Neural cell (in vitro differentiated cells): ENCODE measurements around the gene CES5A. TPM values are rescaled to one million over a fixed set of nuclear protein-coding genes. Genes with fewer than 3 reads are reported as not detected.

Experiments
- H2AFZ ChIP-seq: fragments of 200-600, 300-800 bp; sonication (generic), shearing (Covaris generic); 2 replicates; pipeline ENCODE4 v1.6.0; 2014; ENCODE audit warnings: low read depth, mild to moderate bottlenecking, antibody characterized with exemption, low read length, moderate library complexity
- H3F3A ChIP-seq: fragments of 200-600 bp; shearing (Covaris generic); 2 replicates; pipeline ENCODE4 v1.6.1; 2016; ENCODE audit warnings: mild to moderate bottlenecking, moderate library complexity, mixed read lengths, antibody characterized with exemption, low read length; ENCODE audit not compliant: insufficient read depth, poor library complexity, severe bottlenecking
- H3K27ac ChIP-seq: fragments of 200-600, 300-800 bp; sonication (generic), shearing (Covaris generic); 2 replicates; pipeline ENCODE4 v1.5.1; 2014; ENCODE audit warnings: mild to moderate bottlenecking, low read length, moderate library complexity
- H3K27me3 ChIP-seq: fragments of 300-800, 200-600 bp; sonication (generic), shearing (Covaris generic); 2 replicates; pipeline ENCODE4 v1.6.0; 2014; ENCODE audit warnings: mild to moderate bottlenecking, low read depth, low read length, moderate library complexity; ENCODE audit not compliant: insufficient read depth
- H3K36me3 ChIP-seq: fragments of 300-800, 200-600 bp; sonication (generic), shearing (Covaris generic); 2 replicates; pipeline ENCODE4 v1.5.1; 2014; ENCODE audit warnings: mild to moderate bottlenecking, antibody characterized with exemption, low read length, moderate library complexity; ENCODE audit not compliant: insufficient read depth
- H3K4me2 ChIP-seq: fragments of 300-800, 200-600 bp; sonication (generic), shearing (Covaris generic); 2 replicates; pipeline ENCODE4 v1.6.0; 2014; ENCODE audit warnings: mild to moderate bottlenecking, low read length
- H3K4me3 ChIP-seq: fragments of 300-800, 200-600 bp; sonication (generic), shearing (Covaris generic); 2 replicates; pipeline ENCODE4 v1.5.1; 2014; ENCODE audit warnings: mild to moderate bottlenecking, low read length, moderate library complexity
- H3K79me2 ChIP-seq: fragments of 200-600 bp; shearing (Covaris generic); replicated peaks from 2 replicates; pipeline ENCODE4 v1.6.0; 2014; ENCODE audit warnings: mild to moderate bottlenecking, low read length, moderate library complexity; ENCODE audit not compliant: insufficient read depth
- H3K9ac ChIP-seq: fragments of 300-800, 200-600 bp; sonication (generic), shearing (Covaris generic); 2 replicates; pipeline ENCODE4 v1.6.1; 2016; ENCODE audit warnings: mild to moderate bottlenecking, low read length, mixed read lengths
- H3K9me2 ChIP-seq: fragments of 200-600 bp; shearing (Covaris generic); 2 replicates; pipeline ENCODE4 v1.6.1; 2016; ENCODE audit warnings: mild to moderate bottlenecking, low read length, mixed read lengths; ENCODE audit not compliant: insufficient read depth
- H3K9me3 ChIP-seq: fragments of 200-600, 300-800 bp; sonication (generic), shearing (Covaris generic); 2 replicates; pipeline ENCODE4 v1.6.1; 2016; ENCODE audit warnings: mild to moderate bottlenecking, mixed run types, low read length, moderate library complexity, mixed read lengths
- H4K20me1 ChIP-seq: fragments of 200-600 bp; shearing (Covaris generic); 2 replicates; pipeline ENCODE4 v1.6.1; 2016; ENCODE audit warnings: mild to moderate bottlenecking, mixed run types; ENCODE audit not compliant: insufficient read depth
- CTCF ChIP-seq: fragments of 450-650 bp; IDR thresholded peaks from 2 replicates; pipeline ENCODE4 v1.5.1; 2014; ENCODE audit warnings: antibody characterized with exemption, mild to moderate bottlenecking, moderate library complexity; ENCODE audit not compliant: poor library complexity, severe bottlenecking
- EP300 ChIP-seq: fragments of 450-650 bp; conservative IDR thresholded peaks from 2 replicates; pipeline ENCODE4 v1.6.1; 2014; ENCODE audit warnings: antibody characterized with exemption, mild to moderate bottlenecking, moderate library complexity; ENCODE audit not compliant: poor library complexity, severe bottlenecking
- EZH2 ChIP-seq: fragments of 200-600, 300-800 bp; shearing (Covaris generic), sonication (generic); IDR thresholded peaks from 2 replicates; pipeline ENCODE4 v1.6.1; 2014; ENCODE audit warnings: antibody characterized with exemption, low read length, borderline replicate concordance, mild to moderate bottlenecking; ENCODE audit not compliant: insufficient read depth, poor library complexity, severe bottlenecking
- MXI1 ChIP-seq: fragments of 450-650 bp; conservative IDR thresholded peaks from 2 replicates; pipeline ENCODE4 v1.6.1; 2014; ENCODE audit warnings: antibody characterized with exemption, mild to moderate bottlenecking; ENCODE audit not compliant: poor library complexity, severe bottlenecking
- POLR2AphosphoS5 ChIP-seq: IDR thresholded peaks from 2 replicates; pipeline ENCODE4 v1.6.1; 2012
- RAD21 ChIP-seq: fragments of 450-650 bp; conservative IDR thresholded peaks from 2 replicates; pipeline ENCODE4 v1.6.1; 2014; ENCODE audit warnings: antibody characterized with exemption, mild to moderate bottlenecking, moderate library complexity
- REST ChIP-seq: IDR thresholded peaks from 2 replicates; pipeline ENCODE4 v1.6.1; 2012; ENCODE audit warnings: borderline replicate concordance
- SMC3 ChIP-seq: fragments of 450-650 bp; conservative IDR thresholded peaks from 2 replicates; pipeline ENCODE4 v1.6.1; 2014; ENCODE audit warnings: antibody characterized with exemption, mild to moderate bottlenecking, moderate library complexity; ENCODE audit not compliant: poor library complexity
- TAF1 ChIP-seq: IDR thresholded peaks from 2 replicates; pipeline ENCODE4 v1.6.1; 2012; ENCODE audit warnings: low read depth
- polyA plus RNA-seq: library from polyadenylated mRNA; depleted of rRNA; stranded (reverse); fragments of >200 nt; gene quantifications from 2 replicates; pipeline ENCODE4 v1.2.3, GENCODE V29; 2014

The CES5A gene
- polyA plus RNA-seq, 1 donor from 2014 or later: 0.27 TPM

DNA sequence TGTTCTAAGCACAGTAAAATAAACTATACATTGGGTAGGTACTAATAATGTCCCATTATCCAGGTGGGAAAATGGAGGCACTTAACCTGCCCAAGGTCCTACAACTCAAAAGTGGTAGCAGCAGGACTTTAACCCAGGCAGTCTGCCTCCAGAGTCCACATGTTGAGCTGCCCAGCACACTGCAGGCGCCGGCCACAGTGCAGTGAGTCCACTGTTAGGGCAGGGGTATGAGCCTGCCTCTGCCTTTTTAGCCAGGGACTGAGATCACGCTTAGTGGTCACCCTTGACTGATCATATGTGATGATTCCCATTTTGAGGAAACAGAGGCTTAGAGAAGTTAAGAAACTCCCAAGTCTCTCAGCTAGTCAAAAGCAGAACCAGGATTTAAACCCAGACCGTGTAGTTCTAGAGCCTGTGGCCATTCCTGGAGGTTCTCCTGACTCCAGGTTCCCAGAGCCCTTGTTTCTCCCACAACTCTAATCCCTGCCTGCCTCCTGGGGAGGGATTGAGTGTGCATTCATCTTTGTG lies 50.6 kb downstream of the CES5A start:
- H3F3A ChIP-seq: no peaks in the 10 kb centered on the region
- H2AFZ ChIP-seq: no peak overlapping the region
- H3K79me2 ChIP-seq: no peaks in the 10 kb centered on the region
- no peaks in the 10 kb centered on the region for H3K9me2 ChIP-seq
- TF ChIP-seq CTCF: no peak
- TF ChIP-seq REST: no peak
- no peak for TF ChIP-seq EZH2
- H3K9me3 ChIP-seq: no peaks in the 10 kb centered on the region
- no peaks in the 10 kb centered on the region for H3K36me3 ChIP-seq
- H3K27ac ChIP-seq: no peak overlapping the region
- no peak overlapping the region for H3K4me2 ChIP-seq
- H4K20me1 ChIP-seq: no peaks in the 10 kb centered on the region
- H3K27me3 ChIP-seq: no peaks in the 10 kb centered on the region
- H3K9ac ChIP-seq: no peak overlapping the region
- H3K4me3 ChIP-seq: no peak overlapping the region

DNA sequence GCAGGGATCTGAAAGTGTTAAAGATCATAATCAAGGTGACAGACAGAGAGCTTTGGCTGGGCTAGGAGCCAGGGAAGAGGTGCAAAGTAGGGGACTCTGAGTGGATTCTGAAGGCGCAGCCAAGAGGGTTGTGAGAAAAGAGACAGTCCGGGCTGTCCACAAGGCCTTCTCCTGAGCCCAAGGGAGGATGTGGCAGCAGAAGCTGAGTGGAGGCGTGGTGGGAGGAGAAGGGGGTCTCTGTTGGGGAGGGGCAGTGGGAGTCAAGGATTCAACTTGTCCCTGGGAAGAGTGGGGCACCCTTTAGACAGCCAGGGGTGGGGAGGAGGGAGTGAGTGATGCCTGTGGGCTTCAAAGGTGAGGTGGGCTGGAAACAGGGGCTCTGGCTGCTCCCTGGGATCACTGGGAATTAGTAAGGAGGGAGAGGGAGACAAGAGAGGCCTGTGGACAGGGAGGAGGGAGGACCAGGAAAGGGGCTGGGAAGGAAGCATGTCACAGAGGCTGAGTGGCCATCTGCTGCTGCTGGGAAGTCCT lies 52.8 kb downstream of the CES5A start:
- Histone ChIP-seq H4K20me1 (no peaks in the 10 kb centered on the region), H3K4me3 (no peak overlapping the region), H3K79me2 (no peaks in the 10 kb centered on the region), H3K9ac (no peak overlapping the region), H3F3A (no peaks in the 10 kb centered on the region), H3K27me3 (no peaks in the 10 kb centered on the region), H2AFZ (no peak overlapping the region), H3K27ac (no peak overlapping the region), H3K4me2 (no peak overlapping the region), H3K36me3 (no peaks in the 10 kb centered on the region), H3K9me2 (no peaks in the 10 kb centered on the region), H3K9me3 (no peaks in the 10 kb centered on the region)
- no peak for TF ChIP-seq MXI1
- TF ChIP-seq RAD21: no peak
- no peak for TF ChIP-seq TAF1
- TF ChIP-seq EP300: no peak
- TF ChIP-seq CTCF: no peak
- no peak for TF ChIP-seq SMC3
- TF ChIP-seq POLR2AphosphoS5: no peak
- no peak for TF ChIP-seq REST
- TF ChIP-seq EZH2: no peak
